GM13976 (cell line): ENCODE data around the gene SNTG2.

Experiments used
- DNase-seq: peaks from one replicate; pipeline ENCODE4 v3.0.0; 2012; ENCODE audit warnings: low spot score
- CTCF ChIP-seq: IDR thresholded peaks from 2 replicates; pipeline ENCODE4 v1.5.1; 2012; ENCODE audit warnings: borderline replicate concordance, mild to moderate bottlenecking; ENCODE audit not compliant: insufficient read depth; ENCODE audit errors: extremely low read depth, missing control alignments, control extremely low read depth
- in situ Hi-C: fragments of 300-500 bp; cut with MboI; formaldehyde crosslinking; loops from one replicate; pipeline ENCODE4 v1.12.0; 2022; ENCODE audit warnings: low sequenced_read_pairs, mixed read lengths, inconsistent platforms; ENCODE audit not compliant: unreplicated experiment

The SNTG2 gene

GRCh38 chr2:1157107-1157506 is 206.5 kb downstream of the SNTG2 start:
- no peak for DNase-seq
- TF ChIP-seq CTCF = no peak
- in situ Hi-C loops = no loop called here

GRCh38 chr2:1159013-1159412 is 208.4 kb downstream of the SNTG2 start:
- in situ Hi-C loops = no loop called here
- no peak for DNase-seq
- TF ChIP-seq CTCF = no peak

GRCh38 chr2:1162246-1162645 is 211.6 kb downstream of the SNTG2 start:
- in situ Hi-C loops = no loop called here
- TF ChIP-seq CTCF = no peak
- no peak for DNase-seq

GRCh38 chr2:1162768-1163584 is 212.3 kb downstream of the SNTG2 start:
- TF ChIP-seq CTCF = no peak
- DNase-seq = no peak
- in situ Hi-C loops = no loop called here

- TF ChIP-seq CTCF = no peak
- DNase-seq = no peak
- in situ Hi-C loops = no loop called here
These were observed 216.3 kb downstream of the SNTG2 start for GRCh38 chr2:1166976-1167375.

GRCh38 chr2:1168846-1169245 is 218.2 kb downstream of the SNTG2 start:
- TF ChIP-seq CTCF = no peak
- in situ Hi-C loops = no loop called here
- DNase-seq = no peak
